A549 (cell line): ENCODE data around the gene TSPAN16.

Experiments
- BHLHE40 ChIP-seq: IDR thresholded peaks from 2 replicates; pipeline ENCODE4 v1.6.1; 2012; ENCODE audit warnings: low read depth, low read length, inconsistent platforms
- CTCF ChIP-seq: fragments of >200 bp; sonication (Bioruptor Twin); formaldehyde crosslinking; IDR thresholded peaks from 3 replicates; pipeline ENCODE4 v1.5.1; 2016
- ELK1 ChIP-seq: fragments of 150-350 bp; IDR thresholded peaks from 2 replicates; pipeline ENCODE4 v1.6.1; 2014; ENCODE audit warnings: low read depth, mild to moderate bottlenecking, low read length
- HOXA7 ChIP-seq: fragments of 250-450 bp; sonication (Bioruptor Pico); IDR thresholded peaks from 2 replicates; pipeline ENCODE4 v1.5.0; 2020; ENCODE audit warnings: mild to moderate bottlenecking, moderate library complexity
- KDM1A ChIP-seq: fragments of 200-600 bp; sonication (generic); IDR thresholded peaks from 2 replicates; pipeline ENCODE4 v1.6.1; 2016; ENCODE audit warnings: low read depth, mild to moderate bottlenecking
- POLR2A ChIP-seq: IDR thresholded peaks from 2 replicates; pipeline ENCODE4 v1.6.1; 2012; ENCODE audit warnings: mild to moderate bottlenecking, low read length
- RAD21 ChIP-seq, 2 experiments: fragments of >200 bp in 1 of 2; sonication (Bioruptor Twin) in 1 of 2; formaldehyde crosslinking in 1 of 2; IDR thresholded peaks in 1 of 2; conservative IDR thresholded peaks in 1 of 2; 2 replicates in 1 of 2; 3 replicates in 1 of 2; pipeline ENCODE4 v1.6.1; 2012 to 2018; ENCODE audit warnings: inconsistent platforms in 1 of 2
- REST ChIP-seq: fragments of 200-600 bp; sonication (generic); IDR thresholded peaks from 2 replicates; pipeline ENCODE4 v1.6.1; 2016; ENCODE audit warnings: antibody characterized with exemption, mild to moderate bottlenecking, moderate library complexity
- TF ChIP-seq, protein P1 (sequence below): fragments of 450-650 bp; IDR thresholded peaks from 2 replicates; pipeline ENCODE4 v1.6.1; 2014; ENCODE audit warnings: antibody characterized with exemption
- TF ChIP-seq, protein P2 (sequence below): fragments of 250-450 bp; sonication (Bioruptor Pico); IDR thresholded peaks from 2 replicates; pipeline ENCODE4 v1.5.0; 2020; ENCODE audit warnings: low read depth, mild to moderate bottlenecking, moderate library complexity

DNA sequence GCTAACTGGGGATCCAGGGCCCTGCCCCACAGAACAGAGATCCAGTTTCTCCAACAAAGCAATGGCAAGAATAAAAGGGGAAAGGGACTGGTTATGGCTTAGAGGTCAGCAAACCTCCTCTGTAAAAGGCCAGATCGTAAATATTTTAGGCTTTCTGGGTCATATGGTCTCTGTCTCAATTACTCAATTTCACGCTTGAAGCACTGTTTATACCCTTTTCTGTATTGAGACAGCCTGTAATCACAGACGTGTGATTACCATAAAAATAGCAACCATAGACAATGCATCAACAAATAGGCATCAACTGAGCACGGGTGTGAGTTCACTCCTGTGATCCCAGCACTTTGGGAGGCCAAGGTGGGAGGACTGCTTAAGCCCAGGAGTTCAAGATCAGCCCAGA lies 34.2 kb downstream of the TSPAN16 start:
- no peak for TF ChIP-seq CTCF
- TF ChIP-seq, protein P1, sequence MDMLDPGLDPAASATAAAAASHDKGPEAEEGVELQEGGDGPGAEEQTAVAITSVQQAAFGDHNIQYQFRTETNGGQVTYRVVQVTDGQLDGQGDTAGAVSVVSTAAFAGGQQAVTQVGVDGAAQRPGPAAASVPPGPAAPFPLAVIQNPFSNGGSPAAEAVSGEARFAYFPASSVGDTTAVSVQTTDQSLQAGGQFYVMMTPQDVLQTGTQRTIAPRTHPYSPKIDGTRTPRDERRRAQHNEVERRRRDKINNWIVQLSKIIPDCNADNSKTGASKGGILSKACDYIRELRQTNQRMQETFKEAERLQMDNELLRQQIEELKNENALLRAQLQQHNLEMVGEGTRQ: no peak
- no peak for TF ChIP-seq POLR2A
- no peak for TF ChIP-seq ELK1
- TF ChIP-seq, protein P2, sequence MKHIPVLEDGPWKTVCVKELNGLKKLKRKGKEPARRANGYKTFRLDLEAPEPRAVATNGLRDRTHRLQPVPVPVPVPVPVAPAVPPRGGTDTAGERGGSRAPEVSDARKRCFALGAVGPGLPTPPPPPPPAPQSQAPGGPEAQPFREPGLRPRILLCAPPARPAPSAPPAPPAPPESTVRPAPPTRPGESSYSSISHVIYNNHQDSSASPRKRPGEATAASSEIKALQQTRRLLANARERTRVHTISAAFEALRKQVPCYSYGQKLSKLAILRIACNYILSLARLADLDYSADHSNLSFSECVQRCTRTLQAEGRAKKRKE (CRISPR knock-in tag): no peak
- no peak for TF ChIP-seq BHLHE40
- TF ChIP-seq RAD21 (conservative IDR thresholded peaks at IDR 0.05 in 1 of 2, IDR thresholded peaks at IDR 0.05 in 1 of 2): no peak
- TF ChIP-seq REST: no peak
- TF ChIP-seq HOXA7: no peak
- no peak for TF ChIP-seq KDM1A
